ENCODE data around the gene NCL. TPM values are rescaled to one million over a fixed set of nuclear protein-coding genes. Genes with fewer than 3 reads are reported as not detected.

Gene NCL
- total RNA-seq, 1 donor from 2014 or later: 309 TPM

DNA sequence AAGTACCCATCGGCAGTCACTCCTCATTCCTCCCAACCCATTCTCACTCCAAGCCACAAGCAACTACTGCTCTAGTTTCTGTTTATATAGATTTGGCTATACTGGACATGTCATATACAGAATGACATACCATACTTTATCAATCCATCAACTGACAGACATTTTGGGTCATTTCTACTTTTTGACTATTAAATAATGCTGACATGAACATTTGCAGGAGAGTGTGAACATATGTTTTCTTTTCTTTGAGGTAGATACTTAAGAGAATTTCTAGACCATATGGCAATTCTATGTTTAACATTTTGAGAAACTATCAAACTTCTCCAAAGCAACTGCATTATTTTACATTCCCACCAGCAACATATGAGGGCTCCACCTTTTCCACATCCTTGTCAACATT is 33.4 kb upstream of the NCL start:
- no peak overlapping the region for H3K27ac ChIP-seq
- H3K9me3 ChIP-seq: no peaks in the 10 kb centered on the region
- no peak for ATAC-seq
- H3K4me1 ChIP-seq: no peaks in the 10 kb centered on the region
- H3K27me3 ChIP-seq: no peaks in the 10 kb centered on the region
- H3K36me3 ChIP-seq: no peaks in the 10 kb centered on the region
- no peak overlapping the region for H3K4me3 ChIP-seq
- intact Hi-C loops (cut with DNase I): no loop called here
- TF ChIP-seq, protein P1, sequence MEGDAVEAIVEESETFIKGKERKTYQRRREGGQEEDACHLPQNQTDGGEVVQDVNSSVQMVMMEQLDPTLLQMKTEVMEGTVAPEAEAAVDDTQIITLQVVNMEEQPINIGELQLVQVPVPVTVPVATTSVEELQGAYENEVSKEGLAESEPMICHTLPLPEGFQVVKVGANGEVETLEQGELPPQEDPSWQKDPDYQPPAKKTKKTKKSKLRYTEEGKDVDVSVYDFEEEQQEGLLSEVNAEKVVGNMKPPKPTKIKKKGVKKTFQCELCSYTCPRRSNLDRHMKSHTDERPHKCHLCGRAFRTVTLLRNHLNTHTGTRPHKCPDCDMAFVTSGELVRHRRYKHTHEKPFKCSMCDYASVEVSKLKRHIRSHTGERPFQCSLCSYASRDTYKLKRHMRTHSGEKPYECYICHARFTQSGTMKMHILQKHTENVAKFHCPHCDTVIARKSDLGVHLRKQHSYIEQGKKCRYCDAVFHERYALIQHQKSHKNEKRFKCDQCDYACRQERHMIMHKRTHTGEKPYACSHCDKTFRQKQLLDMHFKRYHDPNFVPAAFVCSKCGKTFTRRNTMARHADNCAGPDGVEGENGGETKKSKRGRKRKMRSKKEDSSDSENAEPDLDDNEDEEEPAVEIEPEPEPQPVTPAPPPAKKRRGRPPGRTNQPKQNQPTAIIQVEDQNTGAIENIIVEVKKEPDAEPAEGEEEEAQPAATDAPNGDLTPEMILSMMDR (IDR thresholded peaks at IDR 0.05): no peak
- DNase-seq: no peak

GRCh38 chr2:231494669-231495068 is 30.4 kb upstream of the NCL start:
- H3K4me3 ChIP-seq: no peak overlapping the region
- H3K9me3 ChIP-seq: no peaks in the 10 kb centered on the region
- no peak for DNase-seq
- H3K27me3 ChIP-seq: no peaks in the 10 kb centered on the region
- TF ChIP-seq, protein P1 (IDR thresholded peaks at IDR 0.05): no peak
- intact Hi-C loops (cut with DNase I): no loop called here
- no peaks in the 10 kb centered on the region for H3K4me1 ChIP-seq
- H3K27ac ChIP-seq: no peak overlapping the region
- ATAC-seq: no peak
- no peaks in the 10 kb centered on the region for H3K36me3 ChIP-seq

- Histone ChIP-seq H3K4me3 (no peak overlapping the region), H3K27ac (no peak overlapping the region), H3K9me3 (no peaks in the 10 kb centered on the region), H3K27me3 (no peaks in the 10 kb centered on the region), H3K36me3 (no peaks in the 10 kb centered on the region), H3K4me1 (no peaks in the 10 kb centered on the region)
- TF ChIP-seq, protein P1 (IDR thresholded peaks at IDR 0.05): no peak
- intact Hi-C loops (cut with DNase I): no loop called here
- DNase-seq (peak; percentile 37), ATAC-seq (no peak)
These were observed 26.5 kb upstream of the NCL start for GRCh38 chr2:231490801-231491200.

DNA sequence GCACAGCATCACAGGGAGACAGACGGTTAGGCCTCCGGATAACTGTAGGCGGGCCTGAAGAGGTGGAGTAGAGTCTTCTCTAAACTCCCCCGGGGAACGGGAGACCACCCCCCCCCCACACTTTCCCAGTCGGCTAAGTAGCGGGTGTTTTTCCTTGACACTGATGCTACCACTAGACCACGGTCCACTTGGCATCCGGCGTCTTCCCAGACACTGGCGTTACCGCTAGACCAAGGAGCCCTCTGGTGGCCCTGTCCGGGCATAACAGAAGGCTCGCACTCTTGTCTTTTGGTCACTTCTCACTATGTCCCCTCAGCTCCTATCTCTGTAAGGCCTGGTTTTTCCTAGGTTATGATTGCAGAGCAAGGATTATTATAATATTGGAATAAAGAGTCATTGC is 25.7 kb upstream of the NCL start:
- H3K27me3 ChIP-seq: no peaks in the 10 kb centered on the region
- H3K27ac ChIP-seq: no peak overlapping the region
- no peak overlapping the region for H3K4me3 ChIP-seq
- H3K4me1 ChIP-seq: no peaks in the 10 kb centered on the region
- intact Hi-C loops (cut with DNase I): no loop called here
- TF ChIP-seq, protein P1 (IDR thresholded peaks at IDR 0.05): peak; percentile 36
- ATAC-seq (no peak), DNase-seq (peak; percentile 65)
- no peaks in the 10 kb centered on the region for H3K9me3 ChIP-seq
- H3K36me3 ChIP-seq: no peaks in the 10 kb centered on the region

DNA sequence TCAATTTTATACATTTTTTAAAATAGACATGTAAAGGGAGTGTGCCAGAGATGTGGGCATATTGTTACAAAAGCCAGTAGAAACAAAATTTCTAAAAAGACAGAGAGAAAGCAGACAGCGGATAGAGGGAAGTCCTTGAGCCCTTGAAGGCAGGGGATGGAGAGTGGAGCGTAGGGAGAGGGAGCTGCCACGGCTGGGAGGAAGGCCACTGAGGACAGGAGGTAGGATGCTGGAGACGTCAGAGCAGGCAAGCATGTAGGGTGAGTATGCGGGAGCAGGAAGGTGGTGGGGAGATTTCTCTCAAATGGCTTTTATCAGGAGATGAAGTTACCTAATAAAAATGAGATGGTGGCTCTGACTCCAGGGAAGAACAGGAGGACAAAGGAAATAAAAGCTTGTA is 24.0 kb upstream of the NCL start:
- Histone ChIP-seq H3K36me3 (no peaks in the 10 kb centered on the region), H3K27me3 (no peaks in the 10 kb centered on the region), H3K4me1 (no peaks in the 10 kb centered on the region), H3K9me3 (no peaks in the 10 kb centered on the region), H3K27ac (no peak overlapping the region), H3K4me3 (no peak overlapping the region)
- intact Hi-C loops (cut with DNase I): no loop called here
- DNase-seq (peak; percentile 15), ATAC-seq (no peak)
- TF ChIP-seq, protein P1 (IDR thresholded peaks at IDR 0.05): no peak
